ENCODE data around the gene IGSF21. TPM values are rescaled to one million over a fixed set of nuclear protein-coding genes. Genes with fewer than 3 reads are reported as not detected.
A peak's percentile ranks its signal among the peaks of the same experiment; 100 is the strongest.

The IGSF21 gene
- total and polyA plus RNA-seq, 10 of the 15 experiments (the other 5 are each of a cell fraction or from before 2014, with no cell fraction given), result 0.03 to 0.49 TPM; not detected in 8

- H3K36me3 ChIP-seq (ENCODE audit: control insufficient read depth in 2 of 2, insufficient read depth in 2 of 2, low read length in 1 of 2), result no peaks in the 10 kb centered on the region
- BruUV-seq (replicated peaks), result no TSS peak
- intact Hi-C loops (cut with micrococcal nuclease; ENCODE audit: unreplicated experiment) (loop anchor here (10.0 kb wide), 1 partner anchor 212 kb away; no protein-coding TSS in a partner anchor), in situ Hi-C loops (cut with MboI) (no loop called here)
- POLR2A ChIA-PET, result no interaction called here
- SMC1A ChIA-PET (ENCODE audit: uncharacterized antibody, unreplicated experiment), result no interaction called here
- no peaks in the 10 kb centered on the region; the same call in 2 of the 3 replicates for H3K9me3 ChIP-seq (replicated peaks; ENCODE audit: control insufficient read depth, insufficient read depth, low read length)
- H3K9ac ChIP-seq (ENCODE audit: control insufficient read depth, insufficient read depth, low read length), result no peak overlapping the region
- CTCF ChIA-PET, result interaction anchor here (0.8 to 1.2 kb wide), 4 partner anchors 17 to 170 kb away, joined by 3 read pairs; no protein-coding TSS in a partner anchor
- TF ChIP-seq IRF4 (IDR thresholded peaks at IDR 0.05; ENCODE audit: low read depth, low read length) (0 out of 2 replicates have a peak, but pooled peaks have one; percentile 8), MAX (IDR thresholded peaks at IDR 0.05; ENCODE audit: low read depth, low read length) (no peak), BMI1 (IDR thresholded peaks at IDR 0.05; ENCODE audit: borderline replicate concordance) (no peak), ZZZ3 (IDR thresholded peaks at IDR 0.05; ENCODE audit: control insufficient read depth, insufficient read length, low read depth) (no peak), JUNB (IDR thresholded peaks at IDR 0.05) (no peak), SREBF2 (IDR thresholded peaks at IDR 0.05; ENCODE audit: low read length) (no peak), CHD2 (IDR thresholded peaks at IDR 0.05; ENCODE audit: borderline replicate concordance, low read depth, low read length) (no peak), RELB (IDR thresholded peaks at IDR 0.05; ENCODE audit: low read depth) (peak; percentile 34; the same call in 1 of the 2 replicates), ZNF687 (IDR thresholded peaks at IDR 0.05) (peak; percentile 74; the same call in 1 of the 2 replicates), NR2F1 (conservative IDR thresholded peaks at IDR 0.05) (0 out of 2 replicates have a peak, but pooled peaks have one; percentile 31), RELA (IDR thresholded peaks at IDR 0.05; ENCODE audit: borderline replicate concordance, partially characterized antibody) (no peak), ZNF207 (IDR thresholded peaks at IDR 0.05; ENCODE audit: borderline replicate concordance) (no peak), ESRRA (IDR thresholded peaks at IDR 0.05; ENCODE audit: low read length) (no peak)
- H2AFZ ChIP-seq (ENCODE audit: control insufficient read depth, low read depth, low read length), result no peak overlapping the region
- 12% methylated on average over 7 of the region's 7 CpGs for WGBS (ENCODE audit: insufficient coverage, insufficient replicate concordance, low lambda C conversion rate, missing lambda C conversion rate)
- ATAC-seq, result peak; percentile 80
- no peak for FAIRE-seq
- no peaks in the 10 kb centered on the region for H3K4me1 ChIP-seq (ENCODE audit: control insufficient read depth, insufficient read depth, low read length)
- H3K4me3 ChIP-seq, result no peak overlapping the region
- no peak for DNase-seq (ENCODE audit: low read depth, low spot score)
- no peak overlapping the region for H3K4me2 ChIP-seq (ENCODE audit: control insufficient read depth, insufficient read depth)
- H3K27ac ChIP-seq (ENCODE audit: control insufficient read depth, insufficient read depth), result no peak overlapping the region
- RAD21 ChIA-PET (ENCODE audit: unreplicated experiment), result interaction anchor here (1.3 to 2.4 kb wide), 2 partner anchors 16 to 38 kb away, joined by 4 to 10 read pairs; no protein-coding TSS in a partner anchor
- no peaks in the 10 kb centered on the region for H3K79me2 ChIP-seq (ENCODE audit: control insufficient read depth, insufficient read depth, low read length)
- no peaks in the 10 kb centered on the region for H3K27me3 ChIP-seq (replicated peaks in 1 of 2; ENCODE audit: control insufficient read depth in 2 of 2, insufficient read depth in 2 of 2, low read length in 1 of 2)
- H4K20me1 ChIP-seq (ENCODE audit: control insufficient read depth, insufficient read depth), result no peaks in the 10 kb centered on the region
Observed at GRCh38 chr1:18323259-18323658, 215.7 kb downstream of the IGSF21 start.

Measured in GM12878 (cell line).